IMR-90 (cell line): ENCODE data around the gene BCCIP. TPM values are rescaled to one million over a fixed set of nuclear protein-coding genes. Genes with fewer than 3 reads are reported as not detected.

ENCODE experiments used
- ATAC-seq: fragments of 200-7000 bp; cut with Tn5 transposase; 2 replicates; pipeline ENCODE4 v1.9.1; 2020; ENCODE audit warnings: low read depth, mild to moderate bottlenecking, moderate library complexity
- BruUV-seq: library from RNA; stranded (reverse); fragments of 400-500 nt; replicated peaks from 2 replicates; lab custom pipeline; 2021; lab: Mats Ljungman, UMichigan
- CTCF ChIA-PET: fragments of 300-600 bp; formaldehyde crosslinking; extraction: SDS; loops from one replicate; lab custom pipeline; 2021; ENCODE audit warnings: antibody characterized with exemption; lab: Yijun Ruan, JAX
- POLR2A ChIA-PET: fragments of 300-600 bp; sonication (Branson Sonifier 250); formaldehyde crosslinking; loops from one replicate; lab custom pipeline; 2022; ENCODE audit warnings: antibody characterized with exemption; ENCODE audit not compliant: unreplicated experiment; lab: Charles Lee
- DNase-seq: peaks from one replicate; pipeline ENCODE4 v3.0.0; 2013
- H2AFZ ChIP-seq: replicated peaks from 2 replicates; pipeline ENCODE3; 2013; ENCODE audit warnings: low read length, mild to moderate bottlenecking; ENCODE audit not compliant: poor library complexity
- H2AK5ac ChIP-seq: 2 replicates; pipeline ENCODE4 v1.6.1; 2013; ENCODE audit warnings: low read depth, low read length, inconsistent platforms
- H2AK9ac ChIP-seq: replicated peaks from 2 replicates; pipeline ENCODE3; 2013; ENCODE audit warnings: mild to moderate bottlenecking, low read depth, low read length, moderate library complexity; ENCODE audit not compliant: poor library complexity
- H2BK120ac ChIP-seq: 2 replicates; pipeline ENCODE4 v1.6.1; 2013; ENCODE audit warnings: low read depth, low read length, inconsistent platforms
- H2BK15ac ChIP-seq: 3 replicates; pipeline ENCODE4 v1.6.1; 2013; ENCODE audit warnings: low read depth, low read length, inconsistent platforms
- H2BK20ac ChIP-seq: 2 replicates; pipeline ENCODE4 v1.6.1; 2013; ENCODE audit warnings: low read depth, mild to moderate bottlenecking, inconsistent platforms, low read length, moderate library complexity
- H2BK5ac ChIP-seq: 2 replicates; pipeline ENCODE4 v1.6.1; 2013; ENCODE audit warnings: mild to moderate bottlenecking, low read depth, low read length, inconsistent platforms; ENCODE audit not compliant: poor library complexity, severe bottlenecking
- H3K14ac ChIP-seq: replicated peaks from 2 replicates; pipeline ENCODE4 v1.6.1; 2013; ENCODE audit warnings: low read depth, low read length, inconsistent platforms
- H3K18ac ChIP-seq: 2 replicates; pipeline ENCODE4 v1.6.1; 2013; ENCODE audit warnings: low read depth, low read length, control low read depth
- H3K23ac ChIP-seq: 2 replicates; pipeline ENCODE4 v1.6.1; 2013; ENCODE audit warnings: low read depth, low read length, inconsistent platforms
- H3K27ac ChIP-seq: 2 replicates; pipeline ENCODE4 v1.5.1; 2013; ENCODE audit warnings: mild to moderate bottlenecking, control low read depth, low read length; ENCODE audit not compliant: insufficient read depth
- H3K27me3 ChIP-seq: 2 replicates; pipeline ENCODE4 v1.6.1; 2013; ENCODE audit warnings: low read length; ENCODE audit not compliant: control insufficient read depth, insufficient read depth
- H3K36me3 ChIP-seq: 2 replicates; pipeline ENCODE4 v1.6.1; 2013; ENCODE audit warnings: low read length, mixed read lengths; ENCODE audit not compliant: control insufficient read depth, insufficient read depth
- H3K4ac ChIP-seq: 2 replicates; pipeline ENCODE4 v1.6.1; 2013; ENCODE audit warnings: low read depth, low read length, inconsistent platforms
- H3K4me1 ChIP-seq: 2 replicates; pipeline ENCODE4 v1.6.1; 2013; ENCODE audit warnings: low read length, mixed read lengths; ENCODE audit not compliant: control insufficient read depth, insufficient read depth
- H3K4me2 ChIP-seq: 2 replicates; pipeline ENCODE4 v1.6.1; 2013; ENCODE audit warnings: low read depth, mild to moderate bottlenecking, control low read depth, low read length, moderate library complexity
- H3K4me3 ChIP-seq: 2 replicates; pipeline ENCODE4 v1.5.1; 2013; ENCODE audit warnings: low read depth, mild to moderate bottlenecking, control low read depth, low read length, moderate library complexity; ENCODE audit not compliant: insufficient read depth
- H3K56ac ChIP-seq: 2 replicates; pipeline ENCODE4 v1.6.1; 2013; ENCODE audit warnings: low read length, inconsistent platforms; ENCODE audit not compliant: insufficient read depth; ENCODE audit errors: extremely low read depth
- H3K79me1 ChIP-seq, 2 experiments: 2 replicates each; pipeline ENCODE4 v1.6.1; 2013; ENCODE audit warnings: low read length in 2 of 2, inconsistent platforms in 1 of 2, low read depth in 1 of 2
- H3K9ac ChIP-seq: 2 replicates; pipeline ENCODE4 v1.6.1; 2013; ENCODE audit warnings: low read depth, low read length, control low read depth
- H3K9me1 ChIP-seq: 2 replicates; pipeline ENCODE4 v1.6.1; 2013; ENCODE audit warnings: low read length, inconsistent platforms; ENCODE audit not compliant: insufficient read depth
- H3K9me3 ChIP-seq: 2 replicates; pipeline ENCODE4 v1.6.1; 2013; ENCODE audit warnings: low read length; ENCODE audit not compliant: control insufficient read depth, insufficient read depth
- H4K20me1 ChIP-seq: 2 replicates; pipeline ENCODE4 v1.6.1; 2013; ENCODE audit warnings: low read length, inconsistent platforms; ENCODE audit not compliant: insufficient read depth
- H4K5ac ChIP-seq: 2 replicates; pipeline ENCODE4 v1.6.1; 2013; ENCODE audit warnings: mild to moderate bottlenecking, low read depth, low read length, control low read depth
- H4K8ac ChIP-seq, 2 experiments: 2 replicates each; pipeline ENCODE4 v1.6.1; 2013; ENCODE audit warnings: low read depth in 2 of 2, low read length in 2 of 2, control low read depth in 1 of 2, inconsistent platforms in 1 of 2
- H4K91ac ChIP-seq: 2 replicates; pipeline ENCODE4 v1.6.1; 2013; ENCODE audit warnings: low read depth, low read length, inconsistent platforms; ENCODE audit not compliant: insufficient read depth
- BHLHE40 ChIP-seq: fragments of 150-350 bp; IDR thresholded peaks from 2 replicates; pipeline ENCODE4 v1.6.1; 2016; ENCODE audit warnings: mild to moderate bottlenecking, low read depth, low read length
- CEBPB ChIP-seq: IDR thresholded peaks from 2 replicates; pipeline ENCODE4 v1.6.1; 2012; ENCODE audit warnings: low read depth, low read length, improper control_type of control experiment
- CHD1 ChIP-seq: IDR thresholded peaks from 2 replicates; pipeline ENCODE4 v1.6.1; 2012; ENCODE audit warnings: low read depth, low read length, improper control_type of control experiment
- FOS ChIP-seq: fragments of 150-350 bp; IDR thresholded peaks from 2 replicates; pipeline ENCODE4 v1.6.1; 2016; ENCODE audit warnings: low read depth, low read length
- MAFK ChIP-seq: IDR thresholded peaks from 2 replicates; pipeline ENCODE4 v1.6.1; 2012; ENCODE audit warnings: low read depth, low read length, improper control_type of control experiment
- MXI1 ChIP-seq: IDR thresholded peaks from 2 replicates; pipeline ENCODE4 v1.6.1; 2012; ENCODE audit warnings: low read depth, mild to moderate bottlenecking, low read length, moderate library complexity, borderline replicate concordance
- NFE2L2 ChIP-seq: fragments of 150-350 bp; IDR thresholded peaks from 2 replicates; pipeline ENCODE4 v1.6.1; 2016; ENCODE audit warnings: low read depth, mild to moderate bottlenecking, low read length
- POLR2A ChIP-seq: IDR thresholded peaks from 2 replicates; pipeline ENCODE4 v1.6.1; 2012; ENCODE audit warnings: mild to moderate bottlenecking, low read depth, low read length
- RAD21 ChIP-seq: IDR thresholded peaks from 2 replicates; pipeline ENCODE4 v1.6.1; 2012; ENCODE audit warnings: low read length, improper control_type of control experiment
- RCOR1 ChIP-seq: IDR thresholded peaks from 2 replicates; pipeline ENCODE4 v1.6.1; 2012; ENCODE audit warnings: mild to moderate bottlenecking, low read length, improper control_type of control experiment; ENCODE audit not compliant: insufficient replicate concordance
- RFX5 ChIP-seq: IDR thresholded peaks from 2 replicates; pipeline ENCODE4 v1.8.0; 2012; ENCODE audit warnings: low read depth, mild to moderate bottlenecking, low read length, moderate library complexity
- SMC3 ChIP-seq: fragments of 150-350 bp; IDR thresholded peaks from 2 replicates; pipeline ENCODE4 v1.6.1; 2016; ENCODE audit warnings: low read depth, mild to moderate bottlenecking, antibody characterized with exemption, low read length, moderate library complexity
- WGBS, 2 experiments: methylation state at CpG; one replicate each; pipeline versions ENCODE4 v1.1.5 to v1.1.7; 2013; ENCODE audit warnings: missing lambda C conversion rate in 2 of 2; ENCODE audit not compliant: insufficient read length in 1 of 2; ENCODE audit errors: extremely low coverage in 2 of 2; 5-methylcytosine and 5-hydroxymethylcytosine counted together
- dilution Hi-C: fragments of 300-500 bp; cut with HindIII; formaldehyde crosslinking; loops from one replicate; pipeline ENCODE4 v1.14.3; 2018; ENCODE audit warnings: low sequenced_read_pairs; ENCODE audit not compliant: unreplicated experiment
- in situ Hi-C: fragments of 300-500 bp; cut with MboI; formaldehyde crosslinking; loops from 3 replicates; pipeline ENCODE4 v1.14.3; 2019; ENCODE audit warnings: low sequenced_read_pairs, inconsistent platforms, mixed read lengths
- intact Hi-C: fragments of 100-400 bp; cut with micrococcal nuclease; formaldehyde crosslinking; loops from 2 replicates; pipeline ENCODE4 v1.10.0; 2022
- polyA plus RNA-seq, 3 experiments: library from polyadenylated mRNA; depleted of rRNA; stranded (reverse); fragments of >200 nt; gene quantifications; 2 replicates each; pipeline ENCODE4 v1.2.3, GENCODE V29; 2012; ENCODE audit warnings: low replicate concordance in 1 of 3
- total RNA-seq: library from RNA; depleted of rRNA; stranded (reverse); fragments of >200 nt; gene quantifications from 2 replicates; pipeline ENCODE4 v1.2.3, GENCODE V29; 2012
- TF ChIP-seq, protein P1 (sequence below): conservative IDR thresholded peaks from 2 replicates; pipeline ENCODE4 v1.5.1; 2012; ENCODE audit warnings: mild to moderate bottlenecking, low read depth, low read length, improper control_type of control experiment
- TF ChIP-seq, protein P2 (sequence below): fragments of 150-350 bp; IDR thresholded peaks from 2 replicates; pipeline ENCODE4 v1.6.1; 2016; ENCODE audit warnings: low read depth, mild to moderate bottlenecking, low read length, moderate library complexity, borderline replicate concordance
- TF ChIP-seq, protein P3 (sequence below): fragments of 150-350 bp; IDR thresholded peaks from 2 replicates; pipeline ENCODE4 v1.6.1; 2017; ENCODE audit warnings: mild to moderate bottlenecking, antibody characterized with exemption, low read length, low read depth

BCCIP gene
- total and polyA plus RNA-seq, 2 of the 4 experiments (the other 2 are of a cell fraction): 31.9 to 49.2 TPM

DNA sequence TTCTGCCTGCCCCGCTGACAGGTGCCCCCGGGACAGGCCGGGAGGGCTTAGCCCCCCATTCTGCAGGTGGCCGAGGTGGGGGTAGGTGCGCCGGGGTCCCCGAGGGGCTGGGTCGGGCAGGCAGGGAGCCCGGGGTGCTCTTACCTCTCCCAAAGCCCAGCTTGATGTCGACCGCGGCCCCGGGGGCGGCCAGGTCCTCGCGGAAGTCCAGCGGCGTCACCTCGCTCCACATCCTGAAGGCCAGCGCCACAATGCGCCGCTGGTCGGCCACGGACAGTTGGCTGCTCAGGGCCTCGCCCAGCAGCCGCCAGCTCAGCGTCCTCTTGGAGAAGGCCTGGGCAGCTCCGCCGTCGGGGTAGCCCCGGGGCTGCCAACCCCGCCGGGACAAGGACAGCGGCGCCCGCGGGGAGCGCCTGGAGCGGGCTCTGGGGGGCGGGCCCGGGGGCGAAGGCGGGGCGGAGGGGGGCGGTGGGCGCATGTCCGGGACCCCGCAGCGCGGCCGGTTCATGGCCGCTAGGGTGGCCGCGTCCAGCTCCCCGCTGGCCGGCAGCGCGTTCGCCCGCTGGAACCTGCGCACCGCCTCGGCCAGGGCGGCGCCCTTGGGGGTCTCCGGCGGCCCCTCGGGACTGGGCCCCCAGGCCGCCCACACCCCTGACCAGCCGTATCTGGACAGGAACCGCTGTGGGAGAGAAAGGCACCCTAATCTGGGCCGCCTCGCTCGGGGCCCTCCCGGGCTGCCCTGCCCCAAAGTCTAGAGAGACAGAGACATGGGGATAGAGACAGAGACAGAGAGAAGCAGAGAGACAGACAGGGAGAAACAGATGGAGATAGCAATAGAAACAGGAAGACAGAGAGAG is 49.4 kb upstream of the BCCIP start:
- Histone ChIP-seq H3K23ac (no peak overlapping the region), H4K8ac (no peak overlapping the region), H4K20me1 (no peaks in the 10 kb centered on the region), H3K4me3 (no peak overlapping the region), H3K9me3 (no peaks in the 10 kb centered on the region), H2BK20ac (no peak overlapping the region), H3K9ac (no peak overlapping the region), H2AFZ (peak overlapping the region; percentile 38), H3K79me1 (no peaks in the 10 kb centered on the region), H2BK5ac (no peak overlapping the region), H3K18ac (no peak overlapping the region), H3K14ac (no peak overlapping the region), H2AK9ac (no peak overlapping the region), H2AK5ac (no peak overlapping the region), H2BK120ac (no peak overlapping the region), H3K27me3 (peaks cover 3% of the 10 kb centered on the region; the same call in 1 of the 2 replicates), H3K4me1 (no peaks in the 10 kb centered on the region), H3K4me2 (no peak overlapping the region), H3K9me1 (no peaks in the 10 kb centered on the region), H4K5ac (no peak overlapping the region), H4K91ac (no peak overlapping the region), H3K4ac (no peak overlapping the region), H2BK15ac (no peak overlapping the region), H3K27ac (no peak overlapping the region), H3K36me3 (peaks cover 3% of the 10 kb centered on the region; the same call in 1 of the 2 replicates), H3K56ac (no peak overlapping the region)
- whole genome bisulfite sequencing, 2 experiments: 69% methylated on average over 9 of the region's 75 CpGs; no CpG with 5 or more reads in 1 of the 2 experiments
- BruUV-seq: no TSS peak
- ChIA-PET CTCF (no interaction called here), POLR2A (no interaction called here)
- dilution Hi-C loops (no loop called here), in situ Hi-C loops (no loop called here), intact Hi-C loops (no loop called here)
- DNase-seq (no peak), ATAC-seq (peak; percentile 30)
- no peak for TF ChIP-seq RCOR1
- no peak for TF ChIP-seq RFX5
- no peak for TF ChIP-seq FOS
- no peak for TF ChIP-seq MAFK
- TF ChIP-seq, protein P1, sequence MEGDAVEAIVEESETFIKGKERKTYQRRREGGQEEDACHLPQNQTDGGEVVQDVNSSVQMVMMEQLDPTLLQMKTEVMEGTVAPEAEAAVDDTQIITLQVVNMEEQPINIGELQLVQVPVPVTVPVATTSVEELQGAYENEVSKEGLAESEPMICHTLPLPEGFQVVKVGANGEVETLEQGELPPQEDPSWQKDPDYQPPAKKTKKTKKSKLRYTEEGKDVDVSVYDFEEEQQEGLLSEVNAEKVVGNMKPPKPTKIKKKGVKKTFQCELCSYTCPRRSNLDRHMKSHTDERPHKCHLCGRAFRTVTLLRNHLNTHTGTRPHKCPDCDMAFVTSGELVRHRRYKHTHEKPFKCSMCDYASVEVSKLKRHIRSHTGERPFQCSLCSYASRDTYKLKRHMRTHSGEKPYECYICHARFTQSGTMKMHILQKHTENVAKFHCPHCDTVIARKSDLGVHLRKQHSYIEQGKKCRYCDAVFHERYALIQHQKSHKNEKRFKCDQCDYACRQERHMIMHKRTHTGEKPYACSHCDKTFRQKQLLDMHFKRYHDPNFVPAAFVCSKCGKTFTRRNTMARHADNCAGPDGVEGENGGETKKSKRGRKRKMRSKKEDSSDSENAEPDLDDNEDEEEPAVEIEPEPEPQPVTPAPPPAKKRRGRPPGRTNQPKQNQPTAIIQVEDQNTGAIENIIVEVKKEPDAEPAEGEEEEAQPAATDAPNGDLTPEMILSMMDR: no peak
- no peak for TF ChIP-seq CEBPB
- no peak for TF ChIP-seq RAD21
- TF ChIP-seq BHLHE40: no peak
- TF ChIP-seq MXI1: no peak
- no peak for TF ChIP-seq SMC3
- TF ChIP-seq, protein P2, sequence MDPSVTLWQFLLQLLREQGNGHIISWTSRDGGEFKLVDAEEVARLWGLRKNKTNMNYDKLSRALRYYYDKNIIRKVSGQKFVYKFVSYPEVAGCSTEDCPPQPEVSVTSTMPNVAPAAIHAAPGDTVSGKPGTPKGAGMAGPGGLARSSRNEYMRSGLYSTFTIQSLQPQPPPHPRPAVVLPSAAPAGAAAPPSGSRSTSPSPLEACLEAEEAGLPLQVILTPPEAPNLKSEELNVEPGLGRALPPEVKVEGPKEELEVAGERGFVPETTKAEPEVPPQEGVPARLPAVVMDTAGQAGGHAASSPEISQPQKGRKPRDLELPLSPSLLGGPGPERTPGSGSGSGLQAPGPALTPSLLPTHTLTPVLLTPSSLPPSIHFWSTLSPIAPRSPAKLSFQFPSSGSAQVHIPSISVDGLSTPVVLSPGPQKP: no peak
- no peak for TF ChIP-seq CHD1
- TF ChIP-seq NFE2L2: no peak
- TF ChIP-seq POLR2A: no peak
- TF ChIP-seq, protein P3, sequence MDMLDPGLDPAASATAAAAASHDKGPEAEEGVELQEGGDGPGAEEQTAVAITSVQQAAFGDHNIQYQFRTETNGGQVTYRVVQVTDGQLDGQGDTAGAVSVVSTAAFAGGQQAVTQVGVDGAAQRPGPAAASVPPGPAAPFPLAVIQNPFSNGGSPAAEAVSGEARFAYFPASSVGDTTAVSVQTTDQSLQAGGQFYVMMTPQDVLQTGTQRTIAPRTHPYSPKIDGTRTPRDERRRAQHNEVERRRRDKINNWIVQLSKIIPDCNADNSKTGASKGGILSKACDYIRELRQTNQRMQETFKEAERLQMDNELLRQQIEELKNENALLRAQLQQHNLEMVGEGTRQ: no peak
